NCI-H524 treated with DMSO at 0.1 percent for 48 hours (cell line): ENCODE measurements around the gene FARP2.
"Not testable (repeated sequence)": the region's sequence is repeated elsewhere in the genome, so short reads cannot be mapped to it uniquely, and the experiment has no call there.

Experiments
- DNase-seq: peaks from one replicate; lab custom pipeline; 2025; lab: John Stamatoyannopoulos, UW

The FARP2 gene

GRCh38 chr2:241453919-241454318, 97.8 kb downstream of the FARP2 start:
- DNase-seq: not testable (repeated sequence)

GRCh38 chr2:241454837-241455485, 98.9 kb downstream of the FARP2 start:
- DNase-seq: no peak

GRCh38 chr2:241456546-241456945, 100.5 kb downstream of the FARP2 start:
- DNase-seq: no peak

- no peak for DNase-seq
Observed at GRCh38 chr2:241458687-241459086, 102.6 kb downstream of the FARP2 start.

GRCh38 chr2:241459520-241459919, 103.4 kb downstream of the FARP2 start:
- no peak for DNase-seq

- DNase-seq: no peak
Observed at GRCh38 chr2:241460631-241461030, 104.5 kb downstream of the FARP2 start.

- DNase-seq: no peak
Observed at GRCh38 chr2:241461693-241462677, 105.9 kb downstream of the FARP2 start.

GRCh38 chr2:241463276-241464135, 107.4 kb downstream of the FARP2 start:
- no peak for DNase-seq

GRCh38 chr2:241465543-241465942, 109.5 kb downstream of the FARP2 start:
- DNase-seq: no peak

- DNase-seq: no peak
Observed at GRCh38 chr2:241466230-241466629, 110.1 kb downstream of the FARP2 start.

- DNase-seq: no peak
Observed at GRCh38 chr2:241467777-241468475, 111.8 kb downstream of the FARP2 start.

GRCh38 chr2:241468476-241468781, 112.3 kb downstream of the FARP2 start:
- DNase-seq: no peak

GRCh38 chr2:241469746-241470145, 113.7 kb downstream of the FARP2 start:
- DNase-seq: no peak

GRCh38 chr2:241473399-241473798, 117.3 kb downstream of the FARP2 start:
- no peak for DNase-seq

GRCh38 chr2:241475267-241475666, 119.2 kb downstream of the FARP2 start:
- no peak for DNase-seq

GRCh38 chr2:241478166-241478565, 122.1 kb downstream of the FARP2 start:
- no peak for DNase-seq

- DNase-seq: no peak
Observed at GRCh38 chr2:241479026-241479898, 123.2 kb downstream of the FARP2 start.

- no peak for DNase-seq
Observed at GRCh38 chr2:241481687-241482086, 125.6 kb downstream of the FARP2 start.

- DNase-seq: peak; percentile 86
Observed at GRCh38 chr2:241482126-241482955, 126.3 kb downstream of the FARP2 start.

- DNase-seq: no peak
Observed at GRCh38 chr2:241483305-241483704, 127.2 kb downstream of the FARP2 start.
